Left renal cortex interstitium (tissue), 4 donors: Measurements from ENCODE around the gene UNKL. TPM values are rescaled to one million over a fixed set of nuclear protein-coding genes. Genes with fewer than 3 reads are reported as not detected.

ENCODE experiments used
- DNase-seq, 4 donors: peaks; one replicate each; pipeline ENCODE4 v3.0.0-alpha.2; 2013; ENCODE audit warnings: low read depth in 4 of 4, low spot score in 2 of 4, missing footprints in 1 of 4
- polyA plus RNA-seq, 4 donors: library from polyadenylated mRNA; unstranded; fragments of 120-200 nt; gene quantifications; one replicate each; pipeline ENCODE4 v1.2.1, GENCODE V29; 2013; ENCODE audit not compliant: insufficient read length in 4 of 4

Gene UNKL
- polyA plus RNA-seq, 4 donors, result 13.8 to 22.9 (median 20.1) TPM

DNA sequence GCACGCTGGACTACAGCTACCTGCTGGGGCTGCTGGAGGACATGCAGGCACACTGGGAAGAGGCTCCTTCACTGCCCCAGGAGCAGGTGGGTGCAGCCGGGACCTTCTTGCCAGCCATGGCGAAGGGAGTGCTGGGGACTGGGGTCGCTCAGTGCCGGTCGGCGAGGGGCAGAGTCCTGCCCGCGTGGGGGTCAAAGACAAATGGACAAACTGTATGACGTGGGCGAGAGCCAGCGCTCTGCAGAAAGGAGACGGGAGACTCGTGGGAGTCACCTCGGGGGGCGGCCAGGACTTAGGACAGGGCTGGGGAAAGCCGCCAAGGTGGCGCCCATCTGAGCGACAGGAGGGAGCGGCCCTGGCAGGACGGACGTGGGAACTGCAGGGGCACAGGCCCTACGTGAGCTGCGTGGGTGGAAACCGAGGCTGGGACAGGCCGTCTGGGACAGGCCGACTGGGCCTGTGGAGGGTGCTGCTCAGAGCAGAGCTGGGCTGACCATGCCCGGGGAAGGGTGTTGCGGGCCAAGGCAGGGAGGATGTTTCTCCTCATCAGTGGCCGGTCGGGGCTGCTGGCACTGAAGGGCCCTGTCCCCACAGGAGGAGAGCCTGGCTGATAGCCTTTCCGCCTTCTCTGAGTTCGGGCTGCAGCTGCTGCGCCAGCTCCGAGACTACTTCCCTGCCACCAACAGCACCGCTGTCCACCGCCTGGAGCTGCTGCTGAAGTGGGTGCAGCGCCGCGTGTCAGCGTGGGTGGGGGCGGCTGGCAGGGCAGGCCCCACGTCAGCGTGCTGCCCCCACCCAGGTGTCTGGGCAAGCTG, 70.9 kb downstream of the UNKL start:
- no peak for DNase-seq

DNA sequence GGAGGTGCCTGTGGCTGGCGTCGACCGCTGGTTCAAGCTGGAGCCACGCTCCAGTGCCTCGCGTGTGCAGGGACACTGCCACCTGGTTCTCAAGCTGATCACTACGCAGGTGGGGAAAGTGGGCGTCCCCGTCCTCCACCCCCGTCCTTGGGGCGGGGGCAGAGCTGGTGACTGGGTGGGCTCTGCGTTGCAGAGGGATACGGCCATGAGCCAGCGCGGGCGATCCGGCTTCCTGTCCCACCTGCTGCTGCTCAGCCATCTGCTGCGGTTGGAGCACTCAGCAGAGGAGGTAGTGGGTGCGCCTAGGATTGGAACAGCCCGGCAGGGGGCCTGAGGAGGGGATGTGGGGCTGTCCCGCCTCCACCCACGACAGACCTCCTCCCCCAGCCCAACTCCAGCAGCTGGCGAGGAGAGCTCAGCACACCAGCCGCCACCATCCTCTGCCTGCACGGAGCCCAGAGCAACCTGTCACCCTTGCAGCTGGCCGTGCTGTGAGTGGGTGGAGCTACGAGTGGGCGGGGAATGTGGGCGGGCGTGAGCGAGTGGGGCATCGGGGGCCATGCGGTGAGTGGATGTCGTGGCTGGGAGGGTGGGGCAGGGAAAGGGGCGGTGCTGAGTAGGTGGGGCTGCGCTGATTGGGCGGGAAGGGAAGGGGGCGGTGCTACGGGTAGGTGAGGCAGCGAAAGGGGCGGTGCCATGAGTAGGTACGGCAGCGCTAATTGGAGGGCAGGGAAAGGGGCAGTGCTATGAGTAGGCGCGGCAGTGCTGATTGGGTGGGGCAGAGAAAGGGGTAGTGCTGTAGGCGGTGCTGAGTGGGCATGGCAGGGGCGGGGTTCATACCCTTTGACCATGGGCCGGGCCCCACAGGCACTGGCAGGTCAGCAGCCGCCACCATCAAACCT, 71.7 kb downstream of the UNKL start:
- peak in 3 of 4 donors; percentile 77 to 84 (median 82) for DNase-seq

DNA sequence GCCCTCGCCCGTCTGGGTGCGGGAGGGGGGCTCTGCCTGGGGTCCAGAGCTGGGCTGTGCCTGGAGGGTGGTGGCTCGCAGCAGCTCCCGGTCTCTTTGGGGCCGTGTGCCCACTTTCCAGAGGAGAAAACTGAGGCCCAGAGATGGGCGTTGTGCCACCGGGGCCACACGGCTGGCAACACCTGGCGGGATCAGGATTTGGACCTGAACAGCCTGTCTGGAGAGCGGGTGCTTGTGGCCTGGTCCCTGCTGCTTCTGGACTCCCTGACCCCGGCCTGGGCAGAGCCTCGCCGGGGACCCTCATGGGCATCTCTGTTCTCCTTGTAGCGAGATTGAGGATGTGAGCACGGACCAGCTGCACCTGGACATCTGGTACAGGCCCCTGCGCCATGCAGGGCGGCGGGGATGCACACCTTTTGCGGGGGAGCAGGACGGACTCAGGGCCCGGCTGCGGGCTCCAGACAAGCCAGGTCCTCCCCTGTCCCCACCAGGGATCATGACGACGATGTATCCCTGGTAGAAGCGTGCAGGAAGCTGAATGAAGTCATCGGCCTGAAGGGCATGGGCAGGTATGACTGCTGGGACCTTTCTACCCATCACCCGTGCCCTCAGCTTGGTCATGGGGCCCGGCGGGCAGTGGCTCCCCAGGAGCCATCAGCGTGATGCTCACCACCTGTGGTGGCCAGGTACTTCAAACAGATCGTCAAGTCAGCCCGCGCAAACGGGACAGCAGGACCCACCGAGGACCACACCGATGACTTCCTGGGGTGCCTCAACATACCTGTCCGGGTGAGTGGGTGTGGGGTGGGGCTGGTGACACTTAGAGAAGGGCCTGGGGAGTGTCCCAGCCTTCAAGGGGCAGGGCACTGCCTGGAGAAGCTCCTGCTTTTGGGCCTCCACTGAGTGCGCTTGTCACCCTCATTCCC, 72.7 kb downstream of the UNKL start:
- no peak for DNase-seq

DNA sequence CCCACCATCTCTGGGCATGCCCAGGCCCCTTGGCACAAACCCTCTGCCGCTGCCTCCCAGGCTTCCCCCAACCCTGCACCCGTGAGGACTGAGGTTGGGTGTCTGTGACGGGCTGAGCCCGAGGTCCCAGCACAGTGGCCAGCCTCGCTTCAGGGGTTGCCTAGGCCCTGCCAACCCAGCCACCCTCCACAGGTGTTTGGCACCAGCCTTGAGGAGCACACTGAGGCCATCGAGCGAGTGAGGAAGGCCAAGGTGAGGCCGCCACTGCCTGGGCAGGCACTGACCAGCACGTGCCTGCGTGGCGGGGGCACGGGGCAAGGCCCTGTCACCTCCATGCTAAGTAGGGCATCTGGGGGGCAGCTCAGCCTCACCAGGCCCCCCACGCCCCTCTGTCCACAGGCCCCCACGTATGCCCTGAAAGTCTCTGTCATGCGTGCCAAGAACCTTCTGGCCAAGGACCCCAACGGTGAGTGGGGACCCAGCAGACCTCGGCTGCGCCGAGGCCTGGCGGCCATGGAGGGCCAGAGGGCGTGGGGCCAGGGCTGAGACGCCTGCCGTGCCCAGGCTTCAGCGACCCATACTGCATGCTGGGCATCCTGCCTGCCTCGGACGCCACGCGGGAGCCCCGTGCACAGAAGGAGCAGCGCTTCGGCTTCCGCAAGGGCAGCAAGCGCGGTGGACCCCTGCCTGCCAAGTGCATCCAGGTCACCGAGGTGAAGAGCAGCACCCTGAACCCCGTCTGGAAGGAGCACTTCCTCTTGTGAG, 73.6 kb downstream of the UNKL start:
- no peak for DNase-seq

DNA sequence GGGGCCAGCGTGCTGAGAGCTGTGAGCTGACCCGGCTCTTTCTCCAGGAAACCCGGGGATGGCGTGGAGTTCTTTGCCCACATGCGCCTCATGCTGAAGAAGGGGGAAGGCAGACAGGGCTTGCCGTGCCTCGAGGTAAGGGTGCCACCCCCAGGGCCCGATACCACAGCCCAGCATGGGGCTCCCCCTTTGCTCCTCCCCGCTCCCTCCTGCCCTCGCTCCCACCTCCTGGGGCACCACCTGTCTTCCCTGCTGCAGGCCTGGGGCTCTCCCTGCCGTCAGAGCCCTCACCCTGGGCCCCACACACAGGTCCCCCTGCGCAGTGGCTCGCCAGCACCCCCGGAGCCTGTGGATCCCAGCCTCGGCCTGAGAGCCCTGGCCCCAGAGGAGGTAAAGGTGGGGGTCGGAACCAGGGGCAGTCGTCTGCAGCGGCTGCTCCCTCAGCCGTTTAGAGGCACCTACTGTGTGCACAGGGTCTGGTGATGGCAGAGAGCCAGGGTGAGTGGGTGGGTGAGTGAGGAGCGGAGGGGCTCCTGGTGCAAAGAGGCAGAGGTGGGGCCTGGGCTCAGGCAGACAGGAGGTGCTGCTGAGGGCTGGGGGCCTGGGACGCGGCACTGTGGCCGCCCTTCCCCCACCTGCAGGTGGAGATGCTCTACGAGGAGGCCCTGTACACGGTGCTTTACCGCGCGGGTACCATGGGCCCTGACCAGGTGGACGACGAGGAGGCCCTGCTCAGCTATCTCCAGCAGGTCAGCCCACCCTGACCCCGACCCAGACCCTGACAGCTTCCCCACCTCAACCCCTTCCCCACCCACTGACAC, 75.4 kb downstream of the UNKL start:
- DNase-seq, result no peak

DNA sequence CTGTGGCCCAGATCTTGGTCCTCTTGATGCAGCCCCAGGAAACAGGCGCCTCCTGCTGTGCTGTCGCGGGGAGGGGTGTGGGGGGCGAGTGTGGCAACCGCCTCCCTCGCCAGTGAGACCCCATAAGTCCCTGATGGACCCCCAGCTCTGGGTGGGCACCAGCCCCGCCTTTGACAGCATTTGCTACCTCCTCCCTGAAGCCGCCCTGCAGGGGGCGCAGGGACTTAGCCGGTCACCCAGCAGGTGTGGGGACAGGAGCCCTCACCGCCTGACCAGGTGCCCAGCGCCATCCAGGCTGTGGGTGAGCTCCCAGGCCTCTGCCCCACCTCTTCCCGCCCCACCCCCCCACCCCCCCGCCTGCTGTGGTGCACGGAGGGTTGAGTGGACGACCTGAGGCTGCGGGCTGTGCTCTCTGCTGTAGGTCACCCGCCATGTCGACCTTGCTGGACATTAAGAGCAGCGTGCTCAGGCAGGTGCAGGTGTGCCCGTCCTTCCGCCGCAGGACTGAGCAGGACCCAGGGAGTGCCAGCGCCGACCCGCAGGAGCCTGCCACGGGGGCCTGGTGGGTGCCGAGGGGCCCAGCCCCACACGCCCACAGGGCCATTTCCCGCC, 76.3 kb downstream of the UNKL start:
- no peak for DNase-seq

DNA sequence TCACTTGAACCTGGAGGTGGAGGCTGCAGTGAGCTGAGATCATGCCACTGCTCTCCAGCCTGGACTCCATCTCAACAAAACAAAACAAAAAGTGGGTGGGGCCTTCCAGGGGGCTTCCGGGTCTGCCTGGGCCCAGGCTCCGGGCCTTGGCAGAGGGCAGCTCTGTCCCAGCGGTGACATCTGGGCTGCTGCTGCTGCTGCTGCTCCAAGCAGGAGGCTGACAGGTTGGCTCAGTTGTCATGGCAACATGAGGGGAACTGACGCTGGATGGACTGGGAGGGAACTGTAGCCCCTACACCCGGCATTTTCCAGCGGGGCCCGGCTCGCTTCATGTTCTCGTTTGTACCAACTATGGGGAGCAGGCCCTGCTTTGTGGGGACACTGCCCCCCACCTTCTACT, 77.0 kb downstream of the UNKL start:
- DNase-seq, result no peak

DNA sequence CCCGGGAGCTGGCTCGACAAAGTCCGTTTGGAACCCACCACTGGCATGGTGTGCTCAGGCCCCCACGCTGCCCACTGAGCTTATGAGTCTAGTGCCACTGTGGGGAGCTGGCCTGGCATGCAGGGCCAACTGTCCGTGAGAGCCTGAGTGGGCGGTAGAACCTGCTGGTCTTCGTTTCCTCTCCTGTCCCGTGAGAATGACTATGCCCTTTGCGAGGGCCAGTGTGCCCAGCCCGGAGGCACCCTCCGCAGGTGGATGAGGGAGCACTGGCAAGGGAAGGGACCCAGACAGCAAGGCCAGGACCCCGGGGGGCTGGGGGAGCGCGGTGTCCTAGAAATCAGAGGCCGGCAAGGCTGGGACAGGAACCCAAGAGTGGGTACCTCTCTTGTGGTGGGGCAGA, 77.9 kb downstream of the UNKL start:
- no peak for DNase-seq

DNA sequence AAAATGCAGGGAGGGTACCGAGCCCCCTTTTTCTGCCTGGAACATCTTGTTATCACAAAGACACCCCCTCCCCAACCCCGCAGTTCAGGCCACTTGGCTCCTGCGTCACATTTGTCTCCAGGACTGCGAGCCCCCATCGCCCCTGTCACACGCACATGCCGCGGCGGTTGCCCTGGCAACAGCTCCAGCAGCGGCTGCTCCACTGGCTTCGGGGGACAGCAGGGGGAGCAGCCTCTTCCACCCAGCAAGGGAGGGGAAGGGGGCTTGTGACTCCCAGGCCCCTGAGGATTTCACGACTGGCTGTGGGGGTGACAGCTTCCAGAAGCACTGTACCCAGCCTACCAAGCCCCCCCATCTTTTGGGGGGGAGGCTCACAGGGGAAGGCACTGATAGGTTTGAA, 78.5 kb downstream of the UNKL start:
- no peak for DNase-seq

DNA sequence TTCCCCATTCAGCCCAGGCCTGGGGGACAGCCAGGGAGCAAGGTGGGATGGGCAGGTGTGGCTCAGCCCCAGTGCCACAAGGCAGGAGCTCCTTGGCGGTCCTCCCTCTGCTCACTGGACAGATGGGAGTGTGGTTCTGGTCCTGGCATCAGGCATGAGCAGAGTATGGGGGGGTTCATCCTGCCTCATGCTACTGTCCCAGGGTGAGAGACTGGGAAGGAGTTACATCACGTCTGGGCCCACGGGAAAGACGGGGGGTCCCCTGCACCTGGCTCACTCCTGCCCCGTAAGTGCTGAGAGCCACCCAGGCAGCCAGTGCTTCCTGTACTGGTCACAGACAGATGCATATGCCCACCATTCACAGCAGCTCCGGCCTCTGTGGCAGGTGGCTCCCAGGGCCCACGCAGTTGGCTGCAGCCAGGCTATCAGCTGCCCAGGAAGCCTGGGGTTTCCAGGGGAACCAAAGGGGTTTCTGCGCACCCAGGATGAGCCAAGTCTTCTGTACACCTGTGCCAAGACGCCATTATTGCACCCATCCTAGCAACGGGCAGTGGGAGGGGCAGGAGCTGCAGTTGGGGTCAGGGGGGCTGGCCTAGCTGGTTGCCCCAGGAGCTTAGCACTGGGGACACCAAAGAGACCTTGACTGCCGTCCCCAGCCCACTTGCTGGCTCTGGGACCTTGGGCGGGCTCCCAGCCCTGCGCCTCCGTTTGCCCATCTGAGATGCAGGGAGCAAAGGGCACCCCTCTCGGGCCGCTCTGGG, 79.1 kb downstream of the UNKL start:
- no peak for DNase-seq

DNA sequence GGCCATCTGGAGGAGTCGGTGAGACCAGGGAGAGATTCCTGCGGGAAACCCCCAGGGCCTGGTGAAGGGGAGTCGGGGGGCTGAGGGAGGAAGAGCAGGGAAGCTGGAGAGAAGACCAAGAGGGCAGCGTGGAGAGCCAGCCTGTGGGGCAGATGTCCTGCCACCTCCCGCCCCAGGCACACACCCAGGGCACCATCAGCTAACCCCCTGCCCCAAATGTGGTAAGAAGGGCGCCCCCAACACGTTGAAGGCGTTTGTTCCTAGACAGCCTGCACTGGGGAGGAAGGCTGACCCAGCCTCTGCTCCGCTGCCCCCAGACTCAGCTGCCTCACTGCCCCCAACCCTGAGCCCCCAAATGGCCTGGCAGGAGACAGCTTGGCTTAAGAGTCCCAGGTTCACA, 79.8 kb downstream of the UNKL start:
- no peak for DNase-seq

DNA sequence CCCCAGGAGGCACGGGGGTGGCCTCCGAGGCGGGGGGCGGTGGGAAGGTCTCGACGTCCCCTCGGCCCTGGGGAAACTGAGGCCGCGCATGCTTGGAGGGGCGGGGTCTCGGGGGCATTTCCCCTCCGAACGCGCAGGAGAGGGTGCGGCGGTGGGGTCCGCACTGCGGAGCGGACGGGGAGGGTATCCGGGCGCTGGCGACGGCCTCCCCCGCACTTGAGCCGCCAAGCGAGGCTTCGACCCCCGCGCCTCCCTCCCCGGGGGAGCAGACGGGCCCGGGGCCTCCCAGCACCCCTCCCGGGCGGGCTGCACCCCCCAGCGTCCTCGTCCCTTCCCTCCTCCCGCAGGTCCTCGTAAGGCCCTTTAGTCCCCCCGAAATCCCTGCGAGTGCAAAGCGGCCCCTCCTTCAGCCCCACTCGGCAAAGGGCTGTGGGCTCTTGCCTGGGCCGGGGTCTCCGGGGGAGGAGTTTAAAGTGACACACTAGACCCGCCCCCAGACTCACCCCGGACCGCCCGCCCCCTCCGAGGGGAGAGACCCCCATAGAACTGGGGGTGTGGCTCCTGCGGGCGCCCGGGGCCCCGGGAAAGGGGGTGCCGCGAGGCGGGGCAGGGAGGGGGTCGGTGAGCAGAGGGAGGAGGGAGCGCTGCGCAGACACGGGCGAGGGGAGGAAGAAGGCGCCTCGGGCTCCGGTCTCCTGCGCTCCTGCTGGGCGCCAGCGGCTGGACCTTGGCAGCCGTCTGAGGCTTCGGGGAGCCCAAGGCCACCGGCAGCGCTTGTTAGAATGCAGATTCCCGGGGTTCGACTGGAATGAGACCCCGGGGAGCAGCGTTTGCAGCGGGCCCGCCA, 80.4 kb downstream of the UNKL start:
- DNase-seq, result no peak

DNA sequence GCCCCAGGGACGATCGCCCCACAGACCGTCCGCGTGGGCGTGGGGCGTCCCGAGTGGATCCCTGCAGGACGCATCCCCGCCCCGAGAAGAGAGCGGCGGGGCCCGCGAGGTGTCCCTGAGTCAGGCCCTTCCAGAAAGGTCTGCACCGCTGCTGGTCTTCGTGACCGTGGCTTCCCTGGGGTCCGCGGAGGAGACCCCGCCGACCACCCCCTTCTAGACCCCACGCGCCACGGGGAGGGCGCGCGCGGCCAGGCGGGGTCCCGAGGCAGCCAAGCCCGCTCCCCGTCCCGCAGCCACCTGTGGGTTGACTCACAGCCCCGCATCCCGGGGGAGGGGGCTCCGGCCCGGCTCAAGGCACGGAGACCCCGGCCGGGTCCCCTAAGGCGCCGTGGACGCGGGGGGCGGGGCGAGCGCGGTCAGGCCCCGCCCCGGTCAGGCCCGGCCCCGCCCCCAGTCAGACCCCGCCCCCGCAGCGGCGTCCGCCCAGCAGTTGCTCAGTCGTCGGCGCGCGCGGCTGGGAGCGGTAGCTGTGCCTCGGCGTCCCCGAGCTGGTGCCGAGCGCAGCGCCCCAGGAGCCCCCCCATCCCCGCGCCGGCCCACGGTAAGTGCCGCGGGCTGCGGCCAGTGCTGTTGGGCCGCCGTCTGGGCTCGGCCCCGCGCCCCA, 81.2 kb downstream of the UNKL start, which contains the start of gene BAIAP3:
Gene BAIAP3 (plus strand): TSS at position 497 of the 664 bp plus-strand sequence. CDS start 4,905 bp downstream, outside the sequence.
- DNase-seq, result no peak

DNA sequence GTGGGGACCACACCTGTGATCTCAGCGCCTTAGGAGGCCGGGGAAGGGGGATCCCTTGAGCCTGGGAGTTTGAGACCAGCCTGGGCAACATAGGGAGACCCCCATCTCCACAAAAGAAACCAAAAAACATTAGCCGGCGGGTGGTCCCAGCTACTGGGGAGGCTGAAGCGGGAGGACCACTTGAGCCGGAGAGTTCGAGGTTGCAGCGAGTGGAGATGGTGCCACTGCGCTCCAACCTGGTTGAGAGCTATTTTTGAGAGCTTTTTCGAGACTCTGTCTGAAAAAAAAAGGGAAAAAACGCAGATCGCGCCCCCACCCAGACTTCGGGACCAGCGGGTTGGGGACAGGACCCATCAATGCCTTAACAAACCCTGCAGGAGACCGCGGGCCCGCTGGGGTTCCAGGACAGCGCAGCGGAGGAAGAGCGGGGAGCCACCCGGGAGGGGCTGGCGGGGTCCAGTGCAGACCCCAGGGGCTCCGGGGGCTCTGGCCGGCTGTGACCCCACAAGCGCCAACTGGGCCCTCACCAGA, 81.8 kb downstream of the UNKL start:
- no peak for DNase-seq

DNA sequence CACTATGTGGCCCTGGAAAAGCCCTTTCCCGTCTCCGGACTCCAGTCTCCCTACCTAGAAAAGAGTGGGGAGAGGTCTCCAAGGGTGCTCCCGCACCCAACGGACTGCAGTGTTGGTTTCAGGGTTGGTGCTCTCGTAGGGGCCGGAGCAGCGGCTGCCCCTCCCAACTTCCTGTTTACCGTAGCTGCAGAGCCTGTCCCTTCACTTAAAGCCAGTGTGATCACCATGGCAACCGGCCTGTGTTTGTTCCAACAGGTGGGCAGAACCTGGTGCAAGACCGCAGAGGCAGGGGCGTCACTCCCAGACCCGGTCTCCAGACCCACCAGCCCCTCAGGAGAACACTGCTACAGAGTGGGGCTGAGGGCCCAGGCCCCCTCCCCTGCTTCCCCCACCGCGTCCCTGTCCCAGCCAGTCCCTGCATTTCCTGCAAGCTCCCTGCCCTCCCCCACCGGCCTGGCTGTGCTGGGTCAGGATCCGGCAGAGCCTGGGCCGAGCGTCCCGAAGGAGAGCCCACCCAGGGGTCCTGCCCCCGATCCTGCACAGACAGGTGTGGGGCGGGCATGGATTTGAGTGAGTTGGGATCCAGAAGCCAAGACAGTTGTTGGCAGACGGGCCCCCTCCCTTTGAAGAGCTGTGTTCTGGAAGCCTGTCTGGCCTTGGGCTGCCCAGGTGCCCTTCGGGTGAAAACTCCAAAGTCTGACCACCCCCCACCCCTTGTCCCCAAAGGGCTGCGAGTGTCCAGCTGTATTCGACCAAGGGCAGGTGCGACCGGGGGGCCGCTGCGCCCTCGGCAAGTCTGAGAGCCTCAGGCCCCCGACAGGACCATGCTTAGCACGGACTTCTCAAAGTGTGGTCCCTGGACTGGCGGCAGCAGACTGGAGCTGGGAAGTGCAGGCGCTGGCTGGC, 82.5 kb downstream of the UNKL start:
- peak in 2 of 4 donors; percentile 64 to 81 for DNase-seq
